ENCODE results near the gene DDX18.

DDX18 gene

GRCh38 chr2:117835990-117836760 lies 21.7 kb downstream of the DDX18 start:
- DNase-seq: no peak

GRCh38 chr2:117845304-117845703 lies 30.8 kb downstream of the DDX18 start:
- no peak for DNase-seq

- DNase-seq: no peak
Measured at GRCh38 chr2:117850015-117850414, 35.5 kb downstream of the DDX18 start.

DNA sequence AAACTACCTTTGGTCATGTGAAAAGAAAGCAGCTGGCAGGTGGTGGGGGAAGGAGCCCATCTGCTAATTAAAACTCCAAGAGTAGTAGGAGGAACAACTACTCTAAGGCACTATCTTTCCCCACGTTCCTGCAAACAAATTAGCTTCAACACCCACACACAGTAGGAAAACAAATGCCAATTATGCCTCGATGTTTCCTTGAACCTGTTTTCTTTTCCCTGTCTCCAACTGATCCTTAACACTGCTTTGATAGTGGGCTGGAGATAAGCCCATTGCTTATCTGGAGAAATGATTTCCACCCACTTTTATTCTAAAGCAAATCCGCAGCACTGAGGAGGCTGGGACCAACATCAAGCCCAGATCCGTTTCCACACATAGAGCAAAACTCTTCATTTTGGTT lies 36.0 kb downstream of the DDX18 start:
- no peak for DNase-seq

GRCh38 chr2:117851969-117852368 lies 37.5 kb downstream of the DDX18 start:
- DNase-seq: peak; percentile 14

DNA sequence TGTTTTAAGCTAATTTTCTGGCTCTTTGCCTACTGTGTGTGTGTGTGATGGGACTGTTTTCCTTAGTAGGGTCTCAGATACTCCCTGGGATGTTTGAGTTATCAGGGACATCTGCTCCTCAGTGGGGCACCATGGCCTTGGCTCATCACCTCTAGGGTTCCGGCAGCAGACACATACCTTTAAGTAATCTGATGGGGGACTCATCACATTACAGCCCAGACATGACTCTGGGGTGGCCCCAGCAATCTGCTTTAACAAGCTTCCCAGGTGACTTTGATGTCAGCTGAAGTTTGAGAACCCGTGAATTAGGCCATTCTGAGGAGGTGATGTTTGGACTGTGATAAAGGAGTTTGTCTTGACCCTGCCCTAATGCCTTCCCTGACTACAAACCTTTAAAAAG lies 38.8 kb downstream of the DDX18 start:
- DNase-seq: no peak

- DNase-seq: no peak
Measured at GRCh38 chr2:117853873-117854272, 39.4 kb downstream of the DDX18 start.

GRCh38 chr2:117854610-117855009 lies 40.1 kb downstream of the DDX18 start:
- no peak for DNase-seq

GRCh38 chr2:117855886-117856285 lies 41.4 kb downstream of the DDX18 start:
- DNase-seq: no peak

GRCh38 chr2:117856415-117857210 lies 42.1 kb downstream of the DDX18 start:
- no peak for DNase-seq

DNA sequence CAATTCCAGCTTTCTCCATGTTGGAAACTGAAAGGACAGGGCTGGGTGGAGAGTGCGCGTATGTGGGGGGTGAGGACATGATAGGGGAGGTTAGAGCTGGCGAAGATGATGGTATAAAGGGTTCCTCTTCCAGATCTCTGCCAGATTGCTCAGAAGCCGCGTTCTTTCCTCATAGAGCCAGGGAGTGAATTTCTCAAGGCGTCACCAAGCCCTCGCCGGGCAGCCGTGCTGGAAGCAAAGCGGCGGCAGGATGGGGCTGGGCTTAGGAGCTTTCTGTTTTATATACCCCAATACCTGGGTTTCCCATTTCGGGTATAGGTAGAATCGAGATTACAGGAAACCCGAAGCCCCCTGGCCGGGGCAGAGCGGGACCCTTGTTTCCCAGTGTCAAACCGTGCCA lies 43.8 kb downstream of the DDX18 start:
- DNase-seq: no peak

DNA sequence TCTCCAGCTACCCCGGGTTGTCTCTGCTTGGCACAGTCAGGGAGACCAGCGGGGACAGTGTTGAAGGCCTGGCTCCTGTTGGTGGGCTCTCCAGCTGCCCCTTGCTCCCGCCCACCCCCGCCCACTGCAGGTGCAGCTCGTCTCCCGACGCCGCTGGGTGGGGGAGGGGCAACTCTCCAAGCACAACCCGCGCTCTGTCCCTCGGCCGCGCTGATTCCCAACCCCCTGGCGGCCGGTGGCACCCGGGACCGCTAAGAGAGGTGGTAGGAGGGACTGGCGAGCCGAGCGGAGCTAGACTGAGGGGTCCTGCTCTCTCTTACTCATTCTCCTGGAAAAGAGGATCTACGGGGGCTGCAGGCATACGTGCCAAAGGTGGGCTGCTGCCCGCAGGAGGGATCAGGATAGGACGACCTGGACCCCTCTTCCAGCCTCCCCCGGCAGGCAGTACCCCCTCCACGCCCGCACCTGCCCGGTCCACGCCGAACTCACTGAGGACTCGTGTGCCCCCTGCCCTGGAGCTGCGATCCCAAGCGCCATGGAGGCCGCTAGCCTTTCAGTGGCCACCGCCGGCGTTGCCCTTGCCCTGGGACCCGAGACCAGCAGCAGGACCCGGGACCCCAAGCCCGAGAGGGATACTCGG lies 44.5 kb downstream of the DDX18 start:
- no peak for DNase-seq

GRCh38 chr2:117859532-117859911 lies 45.0 kb downstream of the DDX18 start:
- no peak for DNase-seq

- no peak for DNase-seq
Measured at GRCh38 chr2:117859924-117860647, 45.6 kb downstream of the DDX18 start.

DNA sequence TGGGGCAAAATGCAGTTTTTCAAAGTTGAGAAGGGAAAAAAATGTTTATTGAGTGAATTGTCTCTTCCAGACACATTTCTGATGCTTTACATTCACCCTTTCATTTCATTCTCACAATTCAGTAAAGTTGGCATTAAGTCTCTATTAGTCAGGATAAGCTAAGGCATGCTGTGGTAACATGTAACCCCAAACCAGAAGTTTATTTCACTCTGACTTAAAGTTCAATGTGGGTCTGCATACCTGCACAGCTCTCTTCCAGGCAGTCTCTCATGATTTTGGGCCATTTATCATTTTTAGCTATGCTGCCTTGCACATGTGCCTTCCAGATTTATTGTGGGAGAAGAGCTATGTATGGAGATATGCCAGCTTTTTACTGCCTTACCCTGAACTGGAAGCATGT lies 48.0 kb downstream of the DDX18 start:
- DNase-seq: no peak

- DNase-seq: no peak
Measured at GRCh38 chr2:117875786-117876185, 61.3 kb downstream of the DDX18 start.

DNA sequence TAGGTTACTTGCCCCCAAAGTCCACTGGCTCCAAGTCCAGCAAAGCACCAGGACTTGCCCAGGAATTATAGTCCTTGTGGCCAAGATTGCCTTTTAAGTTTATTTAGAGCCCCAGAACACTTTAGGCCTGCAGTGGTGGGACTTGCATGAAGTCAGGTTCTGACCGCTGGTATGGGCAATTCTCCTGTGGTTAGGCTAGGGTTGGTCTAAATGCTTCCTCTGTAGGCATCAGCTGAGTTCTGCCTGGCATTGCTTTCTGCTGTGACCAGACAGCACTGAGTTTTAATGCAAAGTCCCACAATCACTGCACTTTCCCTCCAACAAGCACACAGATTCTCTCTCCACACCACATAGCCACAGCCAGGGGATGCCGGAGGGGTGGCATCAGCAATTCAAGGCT lies 64.5 kb downstream of the DDX18 start:
- no peak for DNase-seq

Data from KG1 (cell line).